ENCODE measurements around the gene RNF186. TPM values are rescaled to one million over a fixed set of nuclear protein-coding genes. Genes with fewer than 3 reads are reported as not detected.

The RNF186 gene
- total and polyA plus RNA-seq, 4 donors = 0.17 to 0.38 (median 0.28) TPM

DNA sequence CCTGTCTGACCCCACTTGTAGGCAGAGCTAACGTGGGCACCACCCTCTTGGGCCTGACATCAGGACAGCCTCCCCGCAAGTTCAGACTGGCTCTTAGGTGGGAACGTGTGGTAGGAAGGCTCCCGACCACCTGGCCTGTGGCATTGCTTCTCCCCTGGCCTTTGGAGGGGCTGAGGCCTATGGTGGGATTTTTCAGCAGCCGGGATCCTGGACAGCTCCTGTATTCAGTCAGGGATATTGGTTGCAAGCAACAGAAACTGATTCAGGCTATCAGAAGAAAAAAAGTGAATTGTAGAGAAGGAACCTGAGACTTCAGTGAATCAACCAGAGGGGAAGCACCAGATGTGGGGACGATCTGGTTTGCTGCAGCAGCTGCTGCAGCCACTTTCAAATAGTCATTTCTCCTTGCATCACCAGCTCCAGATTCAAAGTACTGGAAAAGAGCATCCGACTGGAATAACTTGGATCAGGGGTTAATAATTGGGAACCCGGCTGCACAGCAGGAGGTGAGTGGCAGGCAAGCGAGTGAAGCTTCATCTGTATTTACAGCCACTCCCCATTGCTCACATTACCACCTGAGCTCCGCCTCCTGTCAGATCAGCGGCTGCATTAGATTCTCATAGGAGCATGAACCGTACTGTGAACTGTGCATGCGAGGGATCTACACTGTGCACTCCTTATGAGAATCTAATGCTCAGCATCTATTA lies 5.9 kb downstream of the RNF186 start:
- no peaks in the 10 kb centered on the region for H3K9me3 ChIP-seq (ENCODE audit: control insufficient read depth in 4 of 4, low read length in 3 of 4)
- H3K4me3 ChIP-seq (ENCODE audit: low read depth in 1 of 3, low read length in 3 of 3) = no peak overlapping the region
- H3K27me3 ChIP-seq (ENCODE audit: control insufficient read depth in 4 of 4, insufficient read depth in 4 of 4, low read length in 3 of 4) = no peaks in the 10 kb centered on the region
- TF ChIP-seq EGR1 (IDR thresholded peaks at IDR 0.05; ENCODE audit: low read depth in 2 of 2) (no peak), NR2F2 (IDR thresholded peaks at IDR 0.05) (no peak), JUND (IDR thresholded peaks at IDR 0.05) (no peak), HNF4G (IDR thresholded peaks at IDR 0.05) (no peak)
- TF ChIP-seq, protein P1, sequence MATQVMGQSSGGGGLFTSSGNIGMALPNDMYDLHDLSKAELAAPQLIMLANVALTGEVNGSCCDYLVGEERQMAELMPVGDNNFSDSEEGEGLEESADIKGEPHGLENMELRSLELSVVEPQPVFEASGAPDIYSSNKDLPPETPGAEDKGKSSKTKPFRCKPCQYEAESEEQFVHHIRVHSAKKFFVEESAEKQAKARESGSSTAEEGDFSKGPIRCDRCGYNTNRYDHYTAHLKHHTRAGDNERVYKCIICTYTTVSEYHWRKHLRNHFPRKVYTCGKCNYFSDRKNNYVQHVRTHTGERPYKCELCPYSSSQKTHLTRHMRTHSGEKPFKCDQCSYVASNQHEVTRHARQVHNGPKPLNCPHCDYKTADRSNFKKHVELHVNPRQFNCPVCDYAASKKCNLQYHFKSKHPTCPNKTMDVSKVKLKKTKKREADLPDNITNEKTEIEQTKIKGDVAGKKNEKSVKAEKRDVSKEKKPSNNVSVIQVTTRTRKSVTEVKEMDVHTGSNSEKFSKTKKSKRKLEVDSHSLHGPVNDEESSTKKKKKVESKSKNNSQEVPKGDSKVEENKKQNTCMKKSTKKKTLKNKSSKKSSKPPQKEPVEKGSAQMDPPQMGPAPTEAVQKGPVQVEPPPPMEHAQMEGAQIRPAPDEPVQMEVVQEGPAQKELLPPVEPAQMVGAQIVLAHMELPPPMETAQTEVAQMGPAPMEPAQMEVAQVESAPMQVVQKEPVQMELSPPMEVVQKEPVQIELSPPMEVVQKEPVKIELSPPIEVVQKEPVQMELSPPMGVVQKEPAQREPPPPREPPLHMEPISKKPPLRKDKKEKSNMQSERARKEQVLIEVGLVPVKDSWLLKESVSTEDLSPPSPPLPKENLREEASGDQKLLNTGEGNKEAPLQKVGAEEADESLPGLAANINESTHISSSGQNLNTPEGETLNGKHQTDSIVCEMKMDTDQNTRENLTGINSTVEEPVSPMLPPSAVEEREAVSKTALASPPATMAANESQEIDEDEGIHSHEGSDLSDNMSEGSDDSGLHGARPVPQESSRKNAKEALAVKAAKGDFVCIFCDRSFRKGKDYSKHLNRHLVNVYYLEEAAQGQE (IDR thresholded peaks at IDR 0.05) = no peak
- TF ChIP-seq, protein P2, sequence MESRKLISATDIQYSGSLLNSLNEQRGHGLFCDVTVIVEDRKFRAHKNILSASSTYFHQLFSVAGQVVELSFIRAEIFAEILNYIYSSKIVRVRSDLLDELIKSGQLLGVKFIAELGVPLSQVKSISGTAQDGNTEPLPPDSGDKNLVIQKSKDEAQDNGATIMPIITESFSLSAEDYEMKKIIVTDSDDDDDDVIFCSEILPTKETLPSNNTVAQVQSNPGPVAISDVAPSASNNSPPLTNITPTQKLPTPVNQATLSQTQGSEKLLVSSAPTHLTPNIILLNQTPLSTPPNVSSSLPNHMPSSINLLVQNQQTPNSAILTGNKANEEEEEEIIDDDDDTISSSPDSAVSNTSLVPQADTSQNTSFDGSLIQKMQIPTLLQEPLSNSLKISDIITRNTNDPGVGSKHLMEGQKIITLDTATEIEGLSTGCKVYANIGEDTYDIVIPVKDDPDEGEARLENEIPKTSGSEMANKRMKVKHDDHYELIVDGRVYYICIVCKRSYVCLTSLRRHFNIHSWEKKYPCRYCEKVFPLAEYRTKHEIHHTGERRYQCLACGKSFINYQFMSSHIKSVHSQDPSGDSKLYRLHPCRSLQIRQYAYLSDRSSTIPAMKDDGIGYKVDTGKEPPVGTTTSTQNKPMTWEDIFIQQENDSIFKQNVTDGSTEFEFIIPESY (IDR thresholded peaks at IDR 0.05) = no peak
- TF ChIP-seq, protein P3, sequence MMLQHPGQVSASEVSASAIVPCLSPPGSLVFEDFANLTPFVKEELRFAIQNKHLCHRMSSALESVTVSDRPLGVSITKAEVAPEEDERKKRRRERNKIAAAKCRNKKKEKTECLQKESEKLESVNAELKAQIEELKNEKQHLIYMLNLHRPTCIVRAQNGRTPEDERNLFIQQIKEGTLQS (IDR thresholded peaks at IDR 0.05) = no peak
- H3K9ac ChIP-seq (ENCODE audit: low read depth in 1 of 2, low read length in 2 of 2) = no peak overlapping the region
- H3K4me1 ChIP-seq (ENCODE audit: control insufficient read depth in 4 of 4, insufficient read depth in 4 of 4, low read length in 3 of 4) = peaks cover under 1 to 5% (median 3%) of the 10 kb centered on the region in 4 donors
- DNase-seq (ENCODE audit: low spot score) = no peak
- no peaks in the 10 kb centered on the region for H3K36me3 ChIP-seq (ENCODE audit: control insufficient read depth in 4 of 4, insufficient read depth in 3 of 4, low read depth in 1 of 4, low read length in 3 of 4)
- H3K27ac ChIP-seq (ENCODE audit: low read depth in 1 of 2, low read length in 2 of 2) = no peak overlapping the region
- 85% methylated on average over 13 of the region's 13 CpGs for WGBS

DNA sequence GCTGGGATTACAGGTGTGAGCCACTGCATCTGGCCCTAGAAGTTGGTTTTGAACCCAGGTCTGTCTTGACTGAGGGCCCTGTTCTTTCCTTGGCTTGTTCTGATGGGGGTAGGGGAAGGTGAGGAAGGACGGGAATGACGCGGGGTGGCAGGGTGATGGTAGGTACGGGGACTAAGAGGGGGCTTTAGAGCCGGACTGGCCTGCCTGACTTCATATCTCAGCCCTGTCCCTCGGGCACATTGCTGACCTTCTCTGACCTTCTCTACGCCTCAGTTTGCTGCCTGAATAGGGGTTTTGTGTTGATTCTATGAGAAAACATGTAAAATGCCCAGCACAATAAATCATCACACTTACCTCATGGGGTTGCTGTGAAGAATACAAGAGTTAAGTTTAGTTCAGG lies 6.7 kb downstream of the RNF186 start:
- no peak overlapping the region for H3K9ac ChIP-seq (ENCODE audit: low read depth in 1 of 2, low read length in 2 of 2)

More for the DNA sequence above, 6.7 kb downstream of the RNF186 start:
- H3K9me3 ChIP-seq (ENCODE audit: control insufficient read depth in 4 of 4, low read length in 3 of 4) = no peaks in the 10 kb centered on the region
- DNase-seq (ENCODE audit: low spot score) = no peak
- TF ChIP-seq, protein P4, sequence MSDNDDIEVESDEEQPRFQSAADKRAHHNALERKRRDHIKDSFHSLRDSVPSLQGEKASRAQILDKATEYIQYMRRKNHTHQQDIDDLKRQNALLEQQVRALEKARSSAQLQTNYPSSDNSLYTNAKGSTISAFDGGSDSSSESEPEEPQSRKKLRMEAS (IDR thresholded peaks at IDR 0.05) = no peak
- no peak for TF ChIP-seq NR2F2 (IDR thresholded peaks at IDR 0.05)
- TF ChIP-seq, protein P3 (IDR thresholded peaks at IDR 0.05) = no peak
- TF ChIP-seq FOXA2 (IDR thresholded peaks at IDR 0.05) = no peak
- TF ChIP-seq SP1 (IDR thresholded peaks at IDR 0.05) = no peak
- no peak for TF ChIP-seq RXRA (IDR thresholded peaks at IDR 0.05)
- no peak for TF ChIP-seq JUND (IDR thresholded peaks at IDR 0.05)
- TF ChIP-seq YY1 (IDR thresholded peaks at IDR 0.05) = no peak
- TF ChIP-seq HNF4A (conservative IDR thresholded peaks at IDR 0.05) = no peak
- TF ChIP-seq, protein P1 (IDR thresholded peaks at IDR 0.05) = no peak
- TF ChIP-seq, protein P2 (IDR thresholded peaks at IDR 0.05) = no peak
- no peak for TF ChIP-seq FOXA1 (IDR thresholded peaks at IDR 0.05)
- TF ChIP-seq TAF1 (conservative IDR thresholded peaks at IDR 0.05) = no peak
- TF ChIP-seq GABPA (IDR thresholded peaks at IDR 0.05 in 1 of 2, conservative IDR thresholded peaks at IDR 0.05 in 1 of 2) = no peak
- no peak overlapping the region for H3K27ac ChIP-seq (ENCODE audit: low read depth in 1 of 2, low read length in 2 of 2)
- no peaks in the 10 kb centered on the region for H3K4me1 ChIP-seq (ENCODE audit: control insufficient read depth in 4 of 4, insufficient read depth in 4 of 4, low read length in 3 of 4)
- WGBS = 91% methylated on average over 7 of the region's 7 CpGs
- no peaks in the 10 kb centered on the region for H3K36me3 ChIP-seq (ENCODE audit: control insufficient read depth in 4 of 4, insufficient read depth in 3 of 4, low read depth in 1 of 4, low read length in 3 of 4)
- H3K27me3 ChIP-seq (ENCODE audit: control insufficient read depth in 4 of 4, insufficient read depth in 4 of 4, low read length in 3 of 4) = no peaks in the 10 kb centered on the region
- H3K4me3 ChIP-seq (ENCODE audit: low read depth in 1 of 3, low read length in 3 of 3) = no peak overlapping the region
